ENCODE measurements around the gene EFCAB14.

DNA sequence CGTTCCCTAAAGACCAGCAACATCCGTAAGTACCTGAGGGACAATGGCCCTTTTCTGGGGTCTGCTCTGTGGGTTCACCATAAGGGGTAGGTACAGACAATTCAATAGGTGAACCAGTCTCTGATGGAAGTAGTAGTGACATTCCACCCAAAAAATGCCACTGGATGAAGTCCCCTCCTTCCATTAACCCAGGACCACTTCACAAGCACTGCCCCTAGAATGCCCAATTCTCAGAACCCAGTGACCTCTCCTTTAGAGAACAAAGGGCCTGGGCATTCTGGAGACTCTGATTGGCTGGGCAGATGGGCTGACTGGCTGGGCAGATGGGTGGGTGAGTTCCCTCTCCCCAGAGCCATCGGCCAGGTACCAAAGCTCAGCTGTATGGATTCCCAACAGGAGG, 47.4 kb downstream of the EFCAB14 start, which contains the start of gene TEX38:
- TF ChIP-seq, protein P1, sequence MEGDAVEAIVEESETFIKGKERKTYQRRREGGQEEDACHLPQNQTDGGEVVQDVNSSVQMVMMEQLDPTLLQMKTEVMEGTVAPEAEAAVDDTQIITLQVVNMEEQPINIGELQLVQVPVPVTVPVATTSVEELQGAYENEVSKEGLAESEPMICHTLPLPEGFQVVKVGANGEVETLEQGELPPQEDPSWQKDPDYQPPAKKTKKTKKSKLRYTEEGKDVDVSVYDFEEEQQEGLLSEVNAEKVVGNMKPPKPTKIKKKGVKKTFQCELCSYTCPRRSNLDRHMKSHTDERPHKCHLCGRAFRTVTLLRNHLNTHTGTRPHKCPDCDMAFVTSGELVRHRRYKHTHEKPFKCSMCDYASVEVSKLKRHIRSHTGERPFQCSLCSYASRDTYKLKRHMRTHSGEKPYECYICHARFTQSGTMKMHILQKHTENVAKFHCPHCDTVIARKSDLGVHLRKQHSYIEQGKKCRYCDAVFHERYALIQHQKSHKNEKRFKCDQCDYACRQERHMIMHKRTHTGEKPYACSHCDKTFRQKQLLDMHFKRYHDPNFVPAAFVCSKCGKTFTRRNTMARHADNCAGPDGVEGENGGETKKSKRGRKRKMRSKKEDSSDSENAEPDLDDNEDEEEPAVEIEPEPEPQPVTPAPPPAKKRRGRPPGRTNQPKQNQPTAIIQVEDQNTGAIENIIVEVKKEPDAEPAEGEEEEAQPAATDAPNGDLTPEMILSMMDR (IDR thresholded peaks at IDR 0.05 in 4 of 5, conservative IDR thresholded peaks at IDR 0.05 in 1 of 5), result no peak
- no peak for TF ChIP-seq POLR2A (IDR thresholded peaks at IDR 0.05)

All from gastrocnemius medialis (tissue), 4 donors.